Measurements from ENCODE around the gene WDR76. TPM values are rescaled to one million over a fixed set of nuclear protein-coding genes. Genes with fewer than 3 reads are reported as not detected.
A peak's percentile ranks its signal among the peaks of the same experiment; 100 is the strongest.
"Not testable (repeated sequence)": the region's sequence is repeated elsewhere in the genome, so short reads cannot be mapped to it uniquely, and the experiment has no call there.

Gene WDR76
- total RNA-seq, result 11.7 TPM

DNA sequence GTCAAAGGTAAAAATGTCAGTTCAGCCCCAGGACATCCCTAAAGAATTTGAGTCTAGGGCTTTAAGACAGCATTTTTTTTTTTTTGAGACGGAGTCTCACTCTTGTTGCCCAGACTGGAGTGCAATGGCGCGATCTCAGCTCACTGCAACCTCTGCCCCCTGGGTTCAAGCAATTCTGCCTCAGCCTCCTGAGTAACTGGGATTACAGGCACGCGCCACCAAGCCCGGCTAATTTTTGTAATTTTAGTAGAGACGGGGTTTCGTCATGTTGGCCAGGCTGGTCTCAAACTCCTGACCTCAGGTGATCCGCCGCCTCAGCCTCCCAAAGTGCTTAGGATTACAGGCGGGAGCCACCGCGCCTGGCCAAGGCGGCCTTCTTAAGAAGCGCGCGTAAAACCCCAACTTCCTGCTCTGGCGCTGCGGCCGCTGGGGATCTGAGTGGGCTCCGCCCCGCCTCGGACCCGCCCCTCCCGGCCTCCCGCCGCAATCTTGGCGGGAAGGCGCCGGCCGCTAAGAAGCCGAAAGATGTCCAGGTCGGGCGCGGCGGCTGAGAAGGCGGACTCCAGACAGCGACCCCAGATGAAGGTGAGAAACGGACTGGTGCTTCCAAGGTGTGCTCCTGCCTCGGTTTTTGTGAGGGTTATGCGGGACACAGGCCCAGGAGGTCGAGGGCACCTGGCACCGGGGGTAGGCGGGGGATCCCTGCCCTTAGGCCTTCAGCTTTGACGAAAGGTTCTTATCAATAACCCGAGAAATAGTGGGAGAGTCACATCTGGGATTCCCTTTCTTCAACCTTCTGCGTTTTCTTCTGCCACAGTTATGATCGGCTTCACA lies at the start of gene WDR76:
TSS of gene WDR76 (plus strand) at position 495 of the 834 bp plus-strand sequence. CDS start at position 526, 31 bp downstream.
- peak; percentile 88 for DNase-seq

DNA sequence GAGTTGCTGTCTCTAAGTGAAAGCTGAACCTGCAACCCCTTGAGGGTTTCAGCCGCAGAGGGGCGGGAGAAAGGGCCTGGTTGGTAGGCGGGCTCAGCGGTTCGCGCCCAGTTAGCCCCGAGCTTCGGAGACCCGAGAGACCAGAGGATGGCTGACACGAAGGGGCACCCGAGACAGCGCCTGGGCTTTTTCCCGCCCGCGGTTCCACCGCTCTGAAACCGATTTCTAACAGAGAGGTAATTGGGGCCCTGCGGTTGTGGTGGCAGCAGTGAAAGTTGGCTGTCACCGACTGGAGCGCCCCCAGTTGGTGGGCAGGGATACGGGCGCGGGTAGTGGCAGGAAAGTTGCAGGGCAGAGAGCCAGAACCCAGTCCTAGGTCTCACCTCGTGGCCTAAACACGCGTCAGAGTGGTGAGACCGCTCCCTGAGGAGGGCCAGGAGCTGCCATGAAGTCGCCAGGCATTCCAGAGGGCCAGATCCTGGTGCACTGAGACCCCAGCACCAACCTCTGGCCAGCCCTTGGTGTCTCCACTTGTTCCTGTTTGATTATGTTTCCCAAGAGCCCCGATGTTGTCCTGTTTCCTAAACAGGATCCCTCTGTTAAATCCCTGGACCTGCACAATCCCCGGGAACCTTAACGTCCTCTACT lies 49.4 kb upstream of the WDR76 start:
- peak; percentile 74 for DNase-seq

- no peak for DNase-seq
Measured at GRCh38 chr15:43779016-43779415, 47.8 kb upstream of the WDR76 start.

DNA sequence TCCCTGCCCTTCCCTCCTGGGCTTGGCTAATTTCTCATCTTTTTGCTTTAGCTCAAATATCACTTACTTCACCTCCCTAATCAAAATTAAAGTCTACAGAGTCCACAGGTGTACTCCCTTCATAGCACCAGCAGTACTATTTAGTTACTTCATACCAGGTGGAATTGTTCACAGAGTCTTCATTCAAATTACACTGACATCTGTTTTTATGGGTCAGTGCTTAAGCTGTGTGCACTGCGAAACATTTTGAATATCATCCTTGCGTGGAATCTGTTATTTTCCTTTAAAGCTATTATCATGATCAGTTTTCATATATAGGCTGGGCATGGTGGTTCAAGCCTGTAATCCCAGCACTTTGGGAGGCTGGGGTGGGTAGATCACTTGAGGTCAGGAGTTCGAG lies 37.4 kb upstream of the WDR76 start:
- no peak for DNase-seq

DNA sequence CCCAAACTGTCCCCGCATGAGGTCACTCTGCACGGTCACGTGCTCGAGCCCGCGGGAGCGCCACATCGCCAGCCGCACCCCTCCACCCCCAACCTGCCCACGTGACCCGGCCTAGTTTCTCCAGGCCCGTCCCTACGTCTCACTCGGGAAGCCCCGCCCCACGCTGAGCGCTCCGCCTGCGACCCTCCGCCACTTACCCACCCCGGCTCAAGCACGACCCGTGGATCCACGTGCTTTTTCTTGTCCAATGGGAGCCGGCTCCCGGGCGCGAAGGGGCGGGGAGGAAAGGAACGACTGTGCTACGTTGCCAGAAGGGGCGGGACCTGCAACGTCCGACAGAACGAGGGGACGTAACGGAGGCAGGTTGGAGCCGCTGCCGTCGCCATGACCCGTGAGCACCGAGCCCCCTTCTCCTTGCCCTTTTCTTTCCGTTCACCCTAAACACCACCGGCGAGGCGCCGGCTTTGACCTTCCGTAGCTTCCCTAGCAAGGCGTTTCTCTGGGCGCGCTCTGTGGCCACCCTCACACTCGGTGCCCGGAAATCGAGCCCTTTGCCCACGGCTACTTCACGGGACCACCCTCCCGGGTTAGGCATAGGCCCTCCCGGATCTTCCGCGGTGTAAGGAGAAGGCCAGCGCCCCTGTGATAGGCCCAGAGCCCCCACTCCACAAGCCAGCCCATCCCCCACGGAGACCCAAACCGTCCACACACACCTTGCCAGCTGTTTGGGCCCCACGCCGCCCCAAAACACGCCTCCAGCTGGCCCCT lies 34.6 kb upstream of the WDR76 start, which contains the start of gene SERF2:
TSS of gene SERF2 (plus strand) at position 328 of the 768 bp plus-strand sequence. CDS start at position 385, 57 bp downstream.
- peak; percentile 100 for DNase-seq

GRCh38 chr15:43792761-43793476 lies 33.9 kb upstream of the WDR76 start:
- peak; percentile 28 for DNase-seq

- DNase-seq, result no peak
Measured at GRCh38 chr15:43793647-43794046, 33.2 kb upstream of the WDR76 start.

DNA sequence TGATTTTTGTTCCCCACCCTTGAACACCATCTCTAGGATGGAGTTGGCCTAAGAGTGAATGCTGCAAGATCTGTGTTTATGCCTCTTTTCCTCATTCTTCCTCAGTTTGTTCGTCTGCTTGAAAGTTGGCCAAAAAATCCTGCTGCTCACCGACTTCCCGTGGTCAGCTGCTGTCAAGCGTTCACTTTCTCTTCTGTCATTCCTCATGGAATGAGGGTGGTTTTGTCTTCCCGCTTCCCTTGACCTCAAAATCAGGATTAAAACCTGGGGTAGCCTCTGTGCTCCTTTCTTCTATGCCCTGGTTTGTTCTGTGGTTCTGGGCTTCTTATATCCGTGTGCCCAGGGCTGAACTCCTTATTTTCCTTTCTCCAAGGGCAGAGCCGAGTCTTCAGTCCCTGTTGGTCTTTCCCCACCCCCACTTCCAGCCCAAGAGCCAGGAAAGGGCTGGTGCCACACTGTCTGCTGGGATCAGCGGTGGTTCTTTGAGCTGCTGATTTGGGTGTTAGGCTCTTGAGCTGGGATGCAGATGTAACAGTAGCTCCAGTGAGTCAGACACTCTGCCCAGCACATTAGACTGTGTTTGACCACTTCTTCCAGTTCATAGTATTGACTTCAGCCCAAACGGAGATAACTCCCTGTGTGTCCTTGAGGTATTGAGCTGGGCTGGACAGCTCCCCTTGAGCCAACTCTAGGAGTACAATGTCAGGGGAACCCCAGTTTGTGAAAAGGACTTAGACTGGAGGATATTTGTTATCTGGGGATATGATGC lies 32.3 kb upstream of the WDR76 start:
- DNase-seq, result no peak

DNA sequence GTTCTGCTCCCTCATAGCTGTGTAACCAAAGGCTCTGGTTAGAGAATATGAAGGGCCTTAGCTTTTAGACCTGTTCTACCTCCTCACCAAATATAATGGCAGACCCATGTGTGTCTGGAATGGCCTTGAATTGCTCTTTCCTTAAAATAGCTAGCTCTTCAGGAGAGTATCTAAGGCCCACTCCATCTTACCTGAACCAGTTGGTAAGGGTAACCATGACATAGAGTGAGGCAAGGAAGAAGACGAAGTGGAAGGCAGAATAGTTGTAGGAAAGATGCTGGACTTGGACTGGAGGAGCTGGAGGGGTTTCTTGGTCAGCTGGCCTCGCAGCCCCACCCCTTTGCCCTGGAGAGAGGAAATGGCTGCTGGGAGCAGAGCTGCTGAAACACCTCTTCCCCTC lies 31.6 kb upstream of the WDR76 start:
- no peak for DNase-seq

DNA sequence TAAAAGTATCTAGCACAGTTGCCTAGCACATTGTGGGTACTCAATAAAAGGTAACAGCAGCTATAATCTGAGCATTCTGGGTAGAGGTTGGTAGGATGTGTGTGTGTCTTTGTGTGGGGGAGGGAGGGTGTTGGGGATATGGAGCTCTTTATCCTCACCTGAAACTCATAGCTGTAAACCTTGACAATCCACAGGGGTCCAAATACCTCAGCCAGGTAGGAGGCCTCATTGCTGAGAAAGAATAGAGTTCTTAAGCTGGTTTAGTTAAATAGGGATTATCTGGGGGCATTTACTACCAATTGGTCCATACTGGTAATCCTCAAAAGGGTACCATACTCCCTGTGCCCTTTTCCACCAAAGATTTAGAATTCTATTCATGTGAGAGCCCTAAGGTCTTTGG lies 30.8 kb upstream of the WDR76 start:
- DNase-seq, result no peak

GRCh38 chr15:43796566-43796965 lies 30.2 kb upstream of the WDR76 start:
- no peak for DNase-seq

- no peak for DNase-seq
Measured at GRCh38 chr15:43799209-43799944, 27.4 kb upstream of the WDR76 start.

DNA sequence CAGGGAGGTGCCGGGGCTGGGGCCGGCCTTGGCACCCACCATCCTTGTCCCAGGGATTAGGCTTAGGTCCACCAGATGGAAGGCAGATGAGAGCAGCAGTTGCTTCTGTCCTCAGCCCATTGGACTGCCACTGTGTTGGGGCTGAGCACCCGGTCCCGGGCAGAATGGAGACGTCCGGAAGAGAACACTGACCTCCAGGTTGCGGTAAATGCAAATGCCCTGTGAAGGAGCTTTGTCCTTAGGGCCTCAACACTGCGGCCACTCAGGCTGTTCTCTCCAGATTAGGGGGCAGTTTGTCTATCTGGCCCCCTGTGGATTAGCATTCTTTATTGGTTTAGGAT lies 26.9 kb upstream of the WDR76 start, which contains the start of gene SERINC4:
TSS of gene SERINC4 (minus strand) at position 276 of the 341 bp plus-strand sequence. CDS start at position 42, 234 bp downstream.
- no peak for DNase-seq

GRCh38 chr15:43800286-43801141 lies 26.3 kb upstream of the WDR76 start, which contains the start of gene HYPK:
Gene HYPK (plus strand): TSS chr15:43800599. CDS start chr15:43800623, 24 bp downstream.
- DNase-seq, result peak; percentile 96

DNA sequence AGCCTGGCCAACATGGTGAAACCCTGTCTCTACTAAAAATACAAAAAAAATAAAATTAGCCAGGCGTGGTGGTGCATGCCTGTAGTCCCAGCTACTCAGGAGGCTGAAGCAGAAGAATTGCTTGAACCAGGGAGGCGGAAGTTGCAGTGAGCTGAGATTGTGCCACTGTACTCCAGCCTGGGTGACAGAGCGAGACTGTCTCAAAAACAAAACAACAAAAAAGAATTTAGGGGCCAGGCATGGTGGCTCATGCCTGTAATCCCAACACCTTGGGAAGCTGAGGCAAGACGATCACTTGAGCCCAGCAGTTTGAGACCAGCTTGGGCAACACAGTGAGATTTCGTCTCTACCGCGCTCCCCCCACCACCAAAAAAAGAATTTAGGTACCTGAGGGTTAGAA lies 24.1 kb upstream of the WDR76 start:
- DNase-seq, result not testable (repeated sequence)

DNA sequence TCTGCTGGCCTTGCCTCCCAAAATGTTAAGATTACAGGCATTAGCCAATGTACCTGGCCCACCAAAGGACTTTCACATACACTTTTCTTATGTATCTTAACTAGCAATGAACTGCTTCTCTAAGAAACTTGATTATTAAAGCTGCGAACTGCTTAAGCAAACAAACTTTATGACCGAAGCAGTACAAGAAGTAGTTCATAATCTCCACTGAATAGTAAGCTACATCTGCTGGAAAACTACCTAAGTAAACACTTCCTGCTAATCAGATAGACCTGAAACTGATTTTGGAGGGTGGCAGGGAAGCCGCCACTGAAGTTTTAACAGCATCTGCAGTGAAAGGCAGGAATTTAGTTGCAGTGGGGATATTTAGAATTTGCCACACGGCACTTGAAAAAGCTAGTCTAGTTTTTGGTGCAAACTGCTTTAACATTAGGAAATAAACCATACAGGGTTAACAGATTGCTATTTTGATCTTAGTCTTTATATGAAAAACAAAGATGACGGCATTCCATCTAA lies 18.3 kb upstream of the WDR76 start:
- DNase-seq, result no peak

DNA sequence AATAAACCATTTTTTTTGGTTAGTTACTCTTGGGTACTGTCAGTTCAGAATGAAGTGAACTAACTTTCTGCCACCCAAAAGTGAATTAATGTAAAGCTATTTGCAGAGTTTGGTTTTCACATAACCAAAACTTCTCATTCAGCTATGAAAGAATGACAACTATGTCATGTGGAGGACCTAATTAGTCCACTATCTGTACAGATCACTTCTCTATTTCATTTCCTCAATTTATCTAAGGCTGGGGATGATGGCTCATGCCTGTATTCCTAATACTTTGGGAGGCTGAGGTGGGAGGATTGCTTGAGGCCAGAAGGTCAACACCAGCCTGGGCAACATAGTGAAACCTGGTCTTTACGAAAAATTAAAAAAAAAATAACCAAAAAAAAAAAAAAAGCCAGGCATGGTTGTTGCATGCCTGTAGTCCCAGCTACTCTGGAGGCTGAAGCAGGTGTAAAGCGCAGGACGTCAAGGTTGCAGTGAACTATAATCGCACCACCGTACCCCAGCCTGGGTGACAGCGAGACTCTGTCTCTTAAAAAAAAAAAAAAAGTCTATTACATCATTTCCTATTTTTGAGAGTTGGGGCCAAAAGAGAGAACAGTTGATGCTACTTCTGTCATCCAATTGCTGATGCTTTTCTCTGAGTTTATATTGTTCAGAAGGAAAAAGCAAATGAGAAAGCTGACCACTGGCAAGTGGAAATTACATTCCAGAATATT lies 17.7 kb upstream of the WDR76 start:
- DNase-seq, result no peak

DNA sequence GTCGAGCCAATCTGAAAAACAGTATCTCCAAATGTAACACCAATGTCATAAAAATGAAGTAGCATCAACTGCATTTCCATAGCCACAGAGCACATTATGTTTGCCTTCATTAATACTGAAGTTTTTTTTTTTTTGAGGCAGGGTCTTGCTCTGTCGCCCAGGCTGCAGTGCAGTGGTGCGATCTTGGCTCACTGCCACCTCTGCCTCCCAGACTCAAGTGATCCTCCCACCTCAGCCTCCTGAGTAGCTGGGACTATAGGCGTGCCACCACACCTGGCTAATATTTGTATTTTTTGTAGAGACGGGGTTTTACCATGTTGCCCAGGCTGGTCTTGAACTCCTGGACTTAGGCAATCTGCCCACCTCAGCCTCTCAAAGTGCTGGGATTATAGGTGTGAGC lies 11.7 kb upstream of the WDR76 start:
- DNase-seq, result not testable (repeated sequence)
